AG09319 (cell line): ENCODE measurements around the gene RAB41.
"Not testable (repeated sequence)": the region's sequence is repeated elsewhere in the genome, so short reads cannot be mapped to it uniquely, and the experiment has no call there.

Experiments
- DNase-seq: peaks from one replicate; pipeline ENCODE4 v3.0.0-alpha.2; 2010; ENCODE audit warnings: low read depth; ENCODE audit errors: extremely low read depth
- CTCF ChIP-seq: IDR thresholded peaks from 2 replicates; pipeline ENCODE4 v1.5.1; 2011; ENCODE audit warnings: low read depth, mild to moderate bottlenecking, inconsistent platforms, low read length, moderate library complexity

RAB41 gene

GRCh38 chrX:70281951-70282350 lies at the start of gene RAB41:
Gene RAB41 (plus strand): TSS chrX:70282172. CDS start chrX:70282218, 46 bp downstream.
- TF ChIP-seq CTCF, result no peak
- no peak for DNase-seq

- no peak for DNase-seq
- TF ChIP-seq CTCF, result no peak
These were observed 47.6 kb upstream of the RAB41 start, which contains the start of gene AWAT1 for GRCh38 chrX:70234355-70234754. Gene AWAT1 (plus strand): TSS chrX:70234655. CDS start chrX:70234696, 41 bp downstream.

GRCh38 chrX:70240751-70241150 lies 41.2 kb upstream of the RAB41 start:
- no peak for DNase-seq

GRCh38 chrX:70241501-70241900 lies 40.5 kb upstream of the RAB41 start:
- no peak for TF ChIP-seq CTCF
- DNase-seq, result no peak

More at GRCh38 chrX:70240751-70241150, 41.2 kb upstream of the RAB41 start:
- no peak for TF ChIP-seq CTCF

- not testable (repeated sequence) for DNase-seq
These were observed 38.4 kb upstream of the RAB41 start for GRCh38 chrX:70243601-70244000.

- DNase-seq, result no peak
- no peak for TF ChIP-seq CTCF
These were observed 37.1 kb upstream of the RAB41 start for GRCh38 chrX:70244881-70245280.

GRCh38 chrX:70247252-70247651 lies 34.7 kb upstream of the RAB41 start:
- DNase-seq, result no peak

More at GRCh38 chrX:70247252-70247651, 34.7 kb upstream of the RAB41 start:
- TF ChIP-seq CTCF, result no peak
